ENCODE data around the gene ZC3H15.

The ZC3H15 gene

GRCh38 chr2:186530314-186530713 is 44.3 kb downstream of the ZC3H15 start:
- DNase-seq (ENCODE audit: low spot score): no peak
- no peak for TF ChIP-seq CTCF (IDR thresholded peaks at IDR 0.05)
- H3K27ac ChIP-seq: no peak overlapping the region
- no peak overlapping the region for H3K4me3 ChIP-seq

- no peak for DNase-seq (ENCODE audit: low spot score)
- no peak overlapping the region for H3K27ac ChIP-seq
- H3K4me3 ChIP-seq: no peak overlapping the region
- TF ChIP-seq CTCF (IDR thresholded peaks at IDR 0.05): no peak
These were observed 45.3 kb downstream of the ZC3H15 start for GRCh38 chr2:186531257-186531775.

GRCh38 chr2:186532891-186533290 is 46.8 kb downstream of the ZC3H15 start:
- H3K27ac ChIP-seq: no peak overlapping the region
- TF ChIP-seq CTCF (IDR thresholded peaks at IDR 0.05): no peak
- H3K4me3 ChIP-seq: no peak overlapping the region
- no peak for DNase-seq (ENCODE audit: low spot score)

- no peak overlapping the region for H3K27ac ChIP-seq
- TF ChIP-seq CTCF (IDR thresholded peaks at IDR 0.05): no peak
- H3K4me3 ChIP-seq: no peak overlapping the region
- DNase-seq (ENCODE audit: low spot score): no peak
These were observed 47.7 kb downstream of the ZC3H15 start for GRCh38 chr2:186533717-186534116.

GRCh38 chr2:186534406-186534805 is 48.3 kb downstream of the ZC3H15 start:
- no peak for DNase-seq (ENCODE audit: low spot score)
- Histone ChIP-seq H3K4me3 (no peak overlapping the region), H3K27ac (no peak overlapping the region)
- no peak for TF ChIP-seq CTCF (IDR thresholded peaks at IDR 0.05)

- Histone ChIP-seq H3K27ac (no peak overlapping the region), H3K4me3 (no peak overlapping the region)
- DNase-seq (ENCODE audit: low spot score): no peak
- TF ChIP-seq CTCF (IDR thresholded peaks at IDR 0.05): no peak
These were observed 49.8 kb downstream of the ZC3H15 start for GRCh38 chr2:186535861-186536260.

GRCh38 chr2:186537019-186537418 is 51.0 kb downstream of the ZC3H15 start:
- Histone ChIP-seq H3K27ac (no peak overlapping the region), H3K4me3 (no peak overlapping the region)
- TF ChIP-seq CTCF (IDR thresholded peaks at IDR 0.05): no peak
- DNase-seq (ENCODE audit: low spot score): no peak

Data from coronary artery (tissue), 2 donors.